Measurements from ENCODE around the gene LYRM4.

DNA sequence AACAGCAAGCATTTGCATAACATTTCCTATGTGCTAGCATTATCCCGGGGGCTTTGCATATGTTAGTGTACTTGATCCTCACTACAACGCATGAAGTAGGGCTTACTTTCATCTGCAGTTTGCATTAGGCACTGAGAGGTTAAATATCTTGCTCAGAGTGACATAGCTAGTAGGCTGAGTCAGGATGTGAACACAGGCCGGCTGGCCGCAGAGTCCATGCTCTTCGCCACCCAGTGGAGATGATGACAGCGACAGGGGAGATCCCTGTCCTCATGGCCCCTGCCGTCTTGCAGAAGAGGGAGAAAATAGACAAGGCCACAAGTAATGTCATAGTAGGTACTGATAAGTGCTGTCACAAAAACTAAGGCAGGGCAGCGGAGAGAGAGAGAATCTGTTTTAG is 46.9 kb downstream of the LYRM4 start:
- TF ChIP-seq, protein P1, sequence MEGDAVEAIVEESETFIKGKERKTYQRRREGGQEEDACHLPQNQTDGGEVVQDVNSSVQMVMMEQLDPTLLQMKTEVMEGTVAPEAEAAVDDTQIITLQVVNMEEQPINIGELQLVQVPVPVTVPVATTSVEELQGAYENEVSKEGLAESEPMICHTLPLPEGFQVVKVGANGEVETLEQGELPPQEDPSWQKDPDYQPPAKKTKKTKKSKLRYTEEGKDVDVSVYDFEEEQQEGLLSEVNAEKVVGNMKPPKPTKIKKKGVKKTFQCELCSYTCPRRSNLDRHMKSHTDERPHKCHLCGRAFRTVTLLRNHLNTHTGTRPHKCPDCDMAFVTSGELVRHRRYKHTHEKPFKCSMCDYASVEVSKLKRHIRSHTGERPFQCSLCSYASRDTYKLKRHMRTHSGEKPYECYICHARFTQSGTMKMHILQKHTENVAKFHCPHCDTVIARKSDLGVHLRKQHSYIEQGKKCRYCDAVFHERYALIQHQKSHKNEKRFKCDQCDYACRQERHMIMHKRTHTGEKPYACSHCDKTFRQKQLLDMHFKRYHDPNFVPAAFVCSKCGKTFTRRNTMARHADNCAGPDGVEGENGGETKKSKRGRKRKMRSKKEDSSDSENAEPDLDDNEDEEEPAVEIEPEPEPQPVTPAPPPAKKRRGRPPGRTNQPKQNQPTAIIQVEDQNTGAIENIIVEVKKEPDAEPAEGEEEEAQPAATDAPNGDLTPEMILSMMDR (IDR thresholded peaks at IDR 0.05; ENCODE audit: insufficient read depth, low read length, poor library complexity, severe bottlenecking) = no peak
- TF ChIP-seq EZH2phosphoT487 (conservative IDR thresholded peaks at IDR 0.05; ENCODE audit: low read length) = no peak

Data from SU-DHL-6 (cell line).